Stimulated activated CD4-positive, alpha-beta T cell treated with anti-CD3 and anti-CD28 coated beads, Interleukin-15, amount 100 ng/mL, for 24 hours (primary cell): ENCODE measurements around the gene MARK4.
"Not testable (repeated sequence)": the region's sequence is repeated elsewhere in the genome, so short reads cannot be mapped to it uniquely, and the experiment has no call there.

Experiments
- DNase-seq: peaks from one replicate; pipeline ENCODE4 v3.0.0-alpha.2; 2020

MARK4 gene

DNA sequence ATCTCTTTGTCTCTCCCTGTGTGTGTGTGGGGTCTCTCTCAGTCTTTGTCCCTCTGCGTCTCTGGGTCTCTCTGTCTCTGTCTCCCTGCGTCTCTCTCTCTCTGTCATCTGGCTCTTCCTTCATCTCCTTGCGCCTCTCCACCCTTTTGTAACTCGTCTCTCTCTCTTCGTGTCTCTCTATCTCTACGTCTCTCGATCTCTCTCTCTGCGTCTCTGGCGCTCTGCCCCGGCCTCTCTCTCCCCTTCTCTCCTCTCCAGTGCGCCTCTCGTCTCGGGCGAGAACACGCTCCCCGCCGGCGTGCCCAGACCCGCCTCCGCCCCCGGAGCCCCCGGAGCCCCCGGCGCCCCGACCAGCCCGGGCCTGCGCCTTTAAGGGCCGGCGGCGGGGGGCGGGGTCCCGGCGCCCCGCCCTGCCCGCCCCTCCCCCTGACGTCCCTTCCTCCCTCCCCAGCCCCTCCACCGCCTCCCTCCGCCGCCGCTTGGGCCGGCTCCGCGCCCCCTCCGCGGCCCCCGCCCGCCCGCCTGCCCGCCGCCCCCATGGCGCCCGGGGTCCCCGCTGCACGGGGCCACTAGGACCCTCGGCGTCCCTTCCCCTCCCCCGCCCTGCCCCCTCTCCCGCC, at the start of gene MARK4:
Gene MARK4 (plus strand): TSS at position 440 of the 620 bp plus-strand sequence. CDS start 318 bp downstream, outside the sequence.
- DNase-seq = peak; percentile 66

DNA sequence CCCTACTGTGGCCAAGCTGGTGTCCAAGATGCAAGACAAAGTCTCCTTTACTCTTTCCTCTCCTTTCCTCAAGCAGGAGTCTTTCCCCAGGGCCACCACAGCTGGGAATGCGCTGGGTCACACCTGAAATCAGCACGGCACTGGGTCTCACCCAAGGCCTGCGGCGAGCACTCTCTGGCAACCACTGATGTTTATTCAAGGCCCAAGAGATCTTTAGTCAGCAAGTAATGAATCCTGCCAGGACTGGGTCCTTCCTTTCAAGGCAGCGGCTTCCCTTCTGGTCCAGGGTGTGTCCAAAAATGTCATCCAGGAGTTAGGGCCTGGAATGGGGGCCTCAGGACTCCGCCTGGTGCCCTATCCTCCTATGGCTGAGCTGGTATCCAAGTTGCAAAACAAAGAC, 48.4 kb upstream of the MARK4 start:
- no peak for DNase-seq

DNA sequence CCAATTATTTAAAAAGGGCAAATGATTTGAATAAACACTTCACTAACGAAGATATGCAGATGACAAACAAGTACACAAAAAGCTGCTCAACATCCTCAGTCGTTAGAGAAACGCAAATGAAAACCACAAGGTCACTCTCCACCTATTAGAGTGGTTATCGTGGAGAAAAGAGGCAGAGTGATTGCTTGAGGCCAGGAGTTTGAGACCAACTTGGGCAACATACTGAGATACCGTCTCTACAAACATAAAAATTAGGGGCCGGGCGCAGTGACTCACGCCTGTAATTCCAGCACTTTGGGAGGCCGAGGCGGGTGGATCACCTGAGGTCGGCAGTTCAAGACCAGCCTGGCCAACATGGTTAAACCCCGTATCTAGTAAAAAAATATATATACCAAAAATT, 45.3 kb upstream of the MARK4 start:
- DNase-seq = no peak

DNA sequence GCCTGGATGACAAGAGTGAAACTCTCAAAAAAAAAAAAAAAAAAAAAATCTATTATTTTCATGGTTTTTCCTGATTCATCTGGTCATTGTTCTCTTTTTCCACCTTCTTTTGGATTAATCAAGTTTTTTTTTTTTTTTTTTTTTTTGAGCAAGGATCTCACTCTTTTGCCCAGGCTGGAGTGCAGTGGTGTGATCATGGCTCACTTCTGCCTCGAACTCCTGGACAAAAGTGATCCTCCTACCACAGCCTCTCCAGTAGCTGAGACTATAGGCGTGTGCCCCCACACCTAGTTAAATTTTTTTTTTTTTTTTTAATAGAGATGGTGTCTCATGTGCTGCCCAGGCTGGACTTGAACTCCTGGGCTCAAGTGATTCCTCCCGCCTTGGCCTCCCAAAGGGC, 44.7 kb upstream of the MARK4 start:
- DNase-seq = no peak

DNA sequence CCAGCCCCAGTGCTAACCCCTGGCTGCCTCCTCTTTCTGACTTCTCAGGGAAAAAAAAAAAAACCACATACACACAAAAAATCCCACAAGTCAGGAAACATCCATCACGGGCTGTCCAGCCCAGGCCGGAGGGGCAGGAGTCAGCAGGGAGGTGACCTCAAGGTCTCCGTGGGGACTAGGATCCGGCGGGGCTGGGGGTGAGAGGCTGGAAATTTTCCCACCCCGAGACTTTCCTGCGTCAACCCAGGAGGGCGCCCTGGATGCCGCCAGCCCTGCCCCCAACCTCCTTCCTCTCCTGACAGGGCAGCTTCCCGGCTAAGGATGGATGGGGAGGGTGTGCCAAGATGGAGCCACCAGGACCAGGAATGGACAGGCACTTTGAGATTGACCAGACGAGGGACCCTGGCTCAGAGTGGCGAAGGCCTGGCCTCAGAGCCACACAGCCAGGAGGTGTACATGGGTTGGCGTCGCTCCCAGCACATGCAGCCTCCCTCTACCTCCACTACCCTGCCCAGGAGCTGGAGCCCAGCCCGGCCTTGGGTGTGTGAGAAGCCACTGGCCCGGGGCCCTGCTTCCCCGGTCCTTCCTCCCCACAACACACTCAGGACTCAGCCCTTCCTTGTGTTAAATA, 39.2 kb upstream of the MARK4 start:
- no peak for DNase-seq

DNA sequence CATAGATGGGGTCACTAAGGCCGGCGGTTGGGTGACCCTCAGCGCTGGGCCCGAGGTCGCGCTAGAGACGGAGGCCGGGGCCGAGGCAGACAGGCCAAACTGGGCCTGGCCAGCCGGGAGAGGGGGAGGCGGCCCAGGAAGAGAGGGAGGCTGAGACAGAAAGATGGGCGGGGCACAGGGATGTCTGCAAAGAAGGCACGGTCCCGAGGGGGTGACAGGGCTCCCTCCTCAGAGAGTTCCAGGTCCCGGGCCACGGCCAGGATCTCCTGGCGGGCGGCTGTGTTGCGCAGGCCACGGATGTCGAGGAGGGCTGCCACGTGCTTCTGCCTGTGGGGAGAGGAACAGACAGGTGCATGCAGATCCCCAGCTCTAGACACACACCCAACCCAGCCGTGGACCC, 38.0 kb upstream of the MARK4 start:
- no peak for DNase-seq

DNA sequence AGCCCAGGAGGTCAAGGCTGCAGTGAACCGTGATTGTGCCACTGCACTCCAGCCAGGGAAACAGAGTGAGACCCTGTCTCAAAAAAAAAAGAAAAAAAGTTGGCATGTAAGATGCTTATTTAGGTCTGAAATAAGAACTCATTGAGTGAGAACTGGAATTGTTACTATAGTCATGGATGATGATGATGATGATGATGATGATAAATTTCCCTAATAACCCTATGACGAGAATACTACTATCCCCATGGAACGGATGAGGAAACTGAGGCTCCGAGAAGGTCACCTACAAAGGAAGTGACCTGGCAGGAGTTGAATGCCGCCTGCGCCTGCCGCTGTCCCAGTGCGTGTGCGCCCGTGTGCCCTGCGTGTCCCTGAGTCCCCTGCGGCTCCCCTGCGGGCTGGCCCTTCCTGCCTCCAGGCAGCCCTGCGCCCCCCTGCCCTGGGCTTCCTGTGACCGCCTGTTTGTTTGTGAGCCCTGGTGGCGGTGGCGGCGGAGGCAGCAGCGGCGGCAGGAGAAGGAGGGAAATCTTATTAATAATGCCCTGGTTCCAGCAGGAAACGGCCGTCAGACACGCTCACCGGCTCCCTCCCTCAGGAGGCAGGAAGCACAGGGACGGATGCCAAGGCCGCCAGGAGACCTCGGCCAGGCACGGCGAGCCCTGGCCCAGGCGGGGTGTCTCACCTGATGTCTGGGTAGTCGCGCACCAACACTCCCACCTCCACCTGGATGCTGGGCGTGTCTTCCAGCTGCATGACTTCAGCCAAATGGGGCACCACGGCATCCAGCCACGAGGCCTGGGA, 35.5 kb upstream of the MARK4 start:
- no peak for DNase-seq

DNA sequence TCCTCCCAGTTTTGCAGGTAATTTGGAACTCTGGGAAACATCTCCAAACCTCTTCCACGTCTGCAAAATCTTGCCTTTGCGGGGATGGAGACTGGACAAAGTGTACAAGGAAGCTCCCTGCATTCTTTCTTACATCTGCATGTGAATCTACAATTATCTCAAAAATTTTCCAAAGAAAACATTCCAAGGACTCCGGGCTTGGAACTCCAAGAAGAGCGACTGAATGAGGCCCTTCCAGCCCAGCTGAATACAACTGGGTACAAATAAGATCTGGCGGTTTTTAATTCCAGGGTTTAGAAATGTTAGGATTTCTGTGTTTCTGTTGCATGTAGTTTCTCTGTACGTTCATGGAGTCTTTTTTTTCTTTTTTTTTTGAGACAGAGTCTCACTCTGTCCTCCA, 34.4 kb upstream of the MARK4 start:
- no peak for DNase-seq

DNA sequence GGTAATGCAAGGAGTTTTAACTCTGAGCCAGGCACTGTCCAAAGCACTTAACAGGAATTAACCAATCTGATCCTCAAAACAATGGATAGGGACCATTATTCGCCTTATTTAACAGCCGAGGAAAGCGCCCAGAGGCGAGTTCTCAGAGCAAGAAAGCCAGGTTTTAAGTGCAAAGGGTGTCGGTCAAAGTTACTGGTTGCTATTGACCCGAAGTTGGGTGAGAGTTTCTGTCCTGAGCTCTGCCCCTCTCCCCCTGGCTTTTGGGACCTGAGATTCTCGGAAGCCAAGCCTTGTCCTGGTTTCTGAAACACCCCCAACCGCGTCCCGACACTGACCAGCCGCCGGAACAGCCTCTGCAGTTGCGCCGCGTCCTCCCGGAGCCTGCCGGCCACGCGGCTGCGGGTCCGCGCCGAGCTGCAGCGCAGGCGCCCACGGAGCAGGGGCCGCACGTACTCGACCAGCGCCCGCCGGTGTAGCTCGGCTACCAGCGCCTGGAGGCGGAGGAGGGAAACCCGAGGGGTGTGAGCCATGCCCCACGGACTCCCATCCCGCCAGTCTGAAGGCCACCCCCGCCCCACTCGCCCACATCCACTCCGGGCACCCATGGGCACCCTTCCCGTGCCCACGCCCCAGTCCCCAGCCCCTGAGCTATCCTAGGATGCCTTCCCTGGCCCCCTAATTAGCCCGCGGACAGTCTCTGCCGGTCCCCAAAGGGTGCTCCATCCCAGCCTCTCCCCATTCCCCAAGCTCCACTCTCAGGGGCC, 33.7 kb upstream of the MARK4 start:
- no peak for DNase-seq

DNA sequence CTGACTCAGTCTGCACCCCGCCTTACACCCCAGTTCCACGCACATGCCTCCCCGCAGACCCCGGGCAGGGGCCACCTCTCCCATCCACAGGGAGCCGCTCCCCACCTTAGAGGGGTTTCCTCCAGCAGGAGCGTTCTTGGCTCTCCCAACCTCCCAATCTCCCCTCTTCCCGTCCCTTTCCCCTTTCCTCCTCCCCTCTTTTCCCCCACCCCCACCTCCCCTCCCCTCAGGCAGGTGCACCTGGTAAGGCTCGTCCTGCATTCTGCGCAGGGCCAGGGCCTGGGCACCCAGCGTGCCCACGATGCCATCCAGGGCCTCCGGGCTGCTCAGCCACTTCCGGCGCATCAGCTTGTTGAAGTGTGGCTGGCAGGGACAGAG, 33.1 kb upstream of the MARK4 start:
- DNase-seq = no peak

DNA sequence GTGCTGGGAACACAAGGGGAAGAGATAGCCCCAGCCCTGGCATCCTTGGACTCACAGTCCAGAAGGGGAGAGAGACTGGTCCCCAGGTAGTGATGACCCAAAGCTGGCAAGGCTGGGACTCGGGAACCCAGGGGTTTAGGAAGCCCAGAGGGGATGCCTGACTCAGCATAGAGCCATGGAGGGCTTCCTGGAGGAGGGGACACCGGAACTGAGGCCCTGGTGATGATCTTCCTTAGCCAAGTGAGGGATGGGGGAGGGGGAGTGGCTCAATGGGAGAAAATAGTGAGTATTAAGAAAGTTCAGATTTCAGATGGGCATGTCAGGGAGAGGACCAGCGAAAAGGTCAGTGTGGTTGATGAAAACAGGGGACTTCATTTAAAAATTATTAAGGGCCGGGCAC, 32.6 kb upstream of the MARK4 start:
- DNase-seq = no peak

DNA sequence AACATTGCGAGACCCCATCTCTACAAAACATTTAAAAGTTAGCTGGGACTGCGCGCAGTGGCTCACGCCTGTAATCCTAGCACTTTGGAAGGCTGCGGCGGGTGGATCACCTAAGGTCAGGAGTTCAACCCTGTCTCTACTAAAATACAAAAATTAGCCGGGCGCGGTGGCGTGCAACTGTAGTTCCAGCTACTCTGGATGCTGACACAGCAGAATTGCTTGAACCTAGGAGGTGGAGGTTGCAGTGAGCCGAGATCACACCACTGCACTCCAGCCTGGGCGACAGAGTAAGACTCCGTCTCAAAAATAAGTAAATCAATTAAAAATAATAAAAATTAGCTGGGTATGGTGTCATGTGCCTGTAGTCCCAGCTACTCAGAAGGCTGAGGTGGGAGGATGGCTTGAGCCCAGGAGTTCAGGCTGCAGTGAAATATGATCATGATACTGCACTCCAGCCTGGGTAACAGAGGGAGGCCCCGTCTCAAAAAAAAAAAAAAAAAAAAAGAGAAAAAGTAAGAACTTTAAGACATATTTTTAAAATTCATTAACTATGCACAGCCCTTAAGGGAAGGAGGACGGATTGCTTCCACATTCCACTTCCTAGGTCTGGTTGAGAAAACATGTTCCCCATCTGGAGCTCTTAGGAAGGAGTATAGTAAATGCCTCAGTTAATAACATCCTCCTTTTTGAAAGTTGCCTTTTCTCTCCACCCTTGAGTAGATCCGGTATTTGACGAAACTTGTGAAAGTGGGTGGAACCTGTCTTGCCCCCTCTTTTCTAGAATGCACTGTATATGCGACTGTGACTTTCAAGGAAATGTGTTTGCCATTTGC, 31.9 kb upstream of the MARK4 start:
- DNase-seq = no peak

DNA sequence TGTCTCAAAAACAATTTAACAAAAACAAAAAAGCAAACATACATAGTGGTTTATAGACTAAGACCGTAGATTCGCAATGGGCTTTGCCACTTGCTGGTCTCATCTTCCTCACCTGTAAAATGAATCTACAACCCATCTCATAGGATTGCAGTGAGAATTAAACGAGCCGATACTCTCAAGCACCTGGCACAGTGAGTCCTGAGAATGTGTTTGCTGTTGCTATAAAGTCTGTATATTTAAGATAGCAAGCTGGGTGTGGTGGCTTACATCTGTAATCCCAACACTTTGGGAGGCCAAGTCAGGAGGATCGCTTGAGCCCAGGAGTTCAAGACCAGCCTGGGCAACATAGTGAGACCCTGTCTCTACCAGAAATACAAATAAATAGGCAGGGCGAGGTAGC, 28.3 kb upstream of the MARK4 start:
- DNase-seq = no peak

DNA sequence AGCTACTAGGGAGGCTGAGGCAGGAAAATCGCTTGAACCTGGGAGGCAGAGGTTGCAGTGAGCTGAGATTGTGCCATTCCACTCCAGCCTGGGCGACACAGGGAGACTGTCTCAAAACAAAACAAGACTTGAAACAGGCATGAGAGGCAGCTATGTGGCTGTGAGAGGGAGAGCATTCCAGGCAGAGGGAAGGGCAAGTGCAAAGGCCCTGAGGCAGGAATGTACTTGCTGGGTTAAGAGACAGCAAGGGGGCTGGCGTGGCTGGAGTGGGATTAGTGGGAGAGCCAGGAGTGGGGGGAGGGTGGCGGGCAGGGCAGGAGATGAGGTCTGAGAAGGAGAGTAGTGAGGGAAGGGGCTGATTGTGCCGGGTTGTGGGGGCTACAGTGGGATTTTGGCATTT, 27.2 kb upstream of the MARK4 start:
- no peak for DNase-seq

DNA sequence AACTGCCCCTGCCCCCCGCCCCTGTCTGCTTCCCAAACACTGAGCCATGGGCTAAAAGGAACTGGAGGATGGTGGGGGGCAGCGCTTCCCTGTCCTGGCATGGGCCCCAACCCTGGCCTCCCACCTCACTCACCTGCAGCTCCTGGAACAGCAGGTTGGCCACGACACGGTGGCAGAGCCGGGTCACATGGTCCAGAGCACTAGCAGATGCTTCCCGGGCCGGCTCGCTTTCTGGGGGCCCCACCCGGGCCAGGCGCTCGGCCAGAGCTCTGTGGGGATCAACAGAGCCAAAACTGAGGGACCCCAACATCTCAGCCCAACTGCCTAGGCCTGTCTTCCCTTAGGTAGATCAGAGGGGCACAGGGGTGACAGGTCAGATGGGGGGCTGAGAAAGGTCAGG, 26.4 kb upstream of the MARK4 start:
- DNase-seq = no peak

DNA sequence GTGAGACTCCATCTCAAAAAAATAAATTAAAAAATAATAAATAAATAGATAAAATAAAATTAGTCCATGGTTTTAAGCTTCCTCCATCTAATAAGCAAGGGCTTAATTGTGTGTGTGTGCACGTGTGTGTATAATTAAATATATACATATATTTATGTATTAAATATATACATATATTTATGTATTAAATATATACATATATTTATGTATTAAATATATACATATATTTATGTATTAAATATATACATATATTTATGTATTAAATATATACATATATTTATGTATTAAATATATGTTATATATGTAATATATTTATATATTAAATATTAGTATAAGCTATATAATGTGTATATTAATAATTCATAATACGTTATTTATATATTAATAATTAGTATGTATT, 22.0 kb upstream of the MARK4 start:
- not testable (repeated sequence) for DNase-seq

DNA sequence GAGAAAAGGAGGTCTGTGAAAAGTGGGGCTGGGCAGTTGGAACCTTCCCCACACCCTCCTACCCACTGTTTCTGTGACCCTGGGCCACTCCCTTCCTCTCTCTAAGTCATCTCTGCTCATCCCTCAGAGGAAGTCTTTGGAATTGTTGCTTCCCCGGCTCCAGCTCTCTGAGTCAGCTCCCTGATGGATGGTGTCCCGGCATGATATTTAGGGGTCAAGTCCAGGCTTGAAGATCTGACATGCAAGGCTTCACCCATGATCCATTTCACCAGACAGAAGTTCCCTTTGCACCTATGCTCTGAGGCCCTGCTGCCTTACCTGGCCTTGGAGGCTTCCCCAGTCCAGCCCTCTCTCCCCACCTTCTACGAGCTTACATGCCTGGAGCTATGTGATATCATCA, 19.2 kb upstream of the MARK4 start:
- no peak for DNase-seq

DNA sequence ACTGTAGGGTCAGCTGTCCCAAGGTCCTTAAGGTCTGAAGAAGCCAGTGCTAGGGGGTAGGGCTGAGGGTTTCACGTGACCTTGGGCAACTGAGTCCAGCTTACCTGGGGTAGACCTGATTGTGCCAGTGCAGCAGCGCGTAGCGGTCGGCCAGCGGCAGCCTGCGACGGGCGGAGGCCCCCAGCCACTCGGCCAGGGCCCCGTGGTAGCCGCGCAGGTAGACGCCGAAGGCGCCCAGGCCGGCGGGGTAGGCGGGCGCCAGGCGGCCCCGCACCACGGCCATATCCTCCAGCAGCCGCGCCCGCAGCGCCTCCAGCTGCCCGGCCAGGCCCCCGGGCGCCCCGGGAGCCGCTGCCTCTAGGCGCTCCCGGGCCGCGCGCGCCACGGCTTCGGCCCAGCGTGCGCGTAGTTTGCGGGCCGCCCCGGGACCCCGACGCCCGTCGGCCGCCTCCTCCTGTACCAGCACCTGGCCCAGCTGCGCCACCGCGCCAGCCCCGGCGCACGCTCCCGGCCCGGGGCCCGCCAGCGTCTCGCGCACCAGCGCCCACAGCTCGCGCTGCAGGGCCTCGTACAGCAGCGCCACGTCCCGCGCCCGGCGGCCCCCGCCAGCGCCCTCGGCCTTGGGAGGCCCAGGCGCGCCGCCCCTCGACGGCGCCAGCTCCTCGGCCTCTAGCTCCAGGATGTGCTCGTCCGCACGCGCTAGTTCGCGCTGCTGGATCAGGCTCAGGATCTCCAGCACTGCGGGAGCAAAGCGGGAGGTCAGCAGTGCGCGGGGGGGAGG, 16.8 kb upstream of the MARK4 start:
- no peak for DNase-seq

DNA sequence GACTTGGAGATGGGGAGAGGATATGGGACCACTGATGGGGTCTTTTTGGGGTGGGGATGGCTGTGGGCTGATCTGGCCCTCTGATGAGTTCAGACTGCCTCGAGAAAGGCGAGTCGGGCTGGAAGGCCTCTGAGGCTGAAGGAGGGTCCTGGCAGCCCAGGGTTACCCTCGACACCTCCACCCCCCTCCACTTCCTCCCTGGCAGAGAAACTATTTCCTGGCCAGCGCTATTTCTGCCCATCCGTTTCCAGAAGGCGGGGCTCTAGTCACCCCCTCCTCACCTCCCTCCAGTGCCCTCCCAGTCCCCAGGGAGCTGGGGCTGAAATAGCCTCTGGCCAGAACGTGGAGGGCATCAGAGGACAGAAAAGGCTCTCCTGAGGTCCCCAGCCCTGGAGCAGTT, 15.6 kb upstream of the MARK4 start:
- no peak for DNase-seq

DNA sequence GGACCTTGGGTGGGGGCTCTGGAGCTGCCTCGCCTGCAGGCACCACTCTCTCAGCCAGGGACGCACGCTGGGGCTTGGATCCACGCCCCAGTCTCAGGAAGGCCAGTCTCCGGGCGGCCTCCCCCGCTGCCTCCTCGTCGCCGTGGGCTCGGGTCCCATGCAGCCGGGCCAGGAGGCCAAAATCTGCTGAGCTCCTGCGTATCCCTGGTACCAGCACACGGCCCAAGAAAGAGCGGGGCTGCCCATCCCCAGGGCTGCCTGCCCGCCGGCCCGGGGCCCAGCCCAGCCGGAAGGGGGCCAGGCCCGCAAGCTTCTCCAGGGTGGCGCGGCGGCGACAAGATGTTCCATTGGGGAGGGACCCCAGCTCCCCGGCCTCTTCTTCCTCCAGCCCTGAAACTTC, 12.5 kb upstream of the MARK4 start:
- DNase-seq = no peak

DNA sequence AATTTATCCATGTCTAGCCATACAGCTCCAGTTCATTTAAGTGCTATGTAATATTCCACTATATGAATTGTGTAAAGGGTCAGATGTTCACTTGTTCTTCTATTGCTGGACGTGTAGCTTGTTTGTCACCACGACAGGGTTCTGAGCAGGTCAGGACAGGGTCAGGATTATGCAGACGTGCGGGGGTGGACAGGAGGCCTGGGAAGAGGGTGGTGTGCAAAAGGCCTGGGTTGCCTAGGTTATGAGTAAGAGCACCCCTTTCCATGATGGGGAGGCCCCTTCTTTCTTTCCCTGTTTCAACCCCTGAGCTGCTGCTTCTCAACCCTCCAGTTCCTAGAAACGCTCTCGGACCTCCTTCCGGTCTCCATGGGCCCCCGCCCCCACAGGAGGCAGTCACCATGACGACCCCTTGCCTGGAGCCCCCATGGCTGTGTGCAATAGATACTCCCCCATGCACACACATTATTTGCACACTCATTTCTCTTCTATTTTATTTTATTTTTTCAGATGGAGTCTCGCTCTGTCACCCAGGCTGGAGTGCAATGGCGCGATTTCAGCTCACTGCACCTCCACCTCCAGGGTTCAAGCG, 7.8 kb upstream of the MARK4 start:
- DNase-seq = no peak
